ENCODE results near the gene DDI2. TPM values are rescaled to one million over a fixed set of nuclear protein-coding genes. Genes with fewer than 3 reads are reported as not detected.

The DDI2 gene
- 10 to 100 TPM; 27.3 to 39.8 (median 34.0) TPM for total RNA-seq
- 39.4 TPM for total RNA-seq (2013)

- Histone ChIP-seq H3K4me1 (ENCODE audit: control insufficient read depth, insufficient read depth, low read length) (peaks cover 25% of the 10 kb centered on the region), H3K27me3 (ENCODE audit: control insufficient read depth, insufficient read depth, low read length) (no peaks in the 10 kb centered on the region), H3K9me3 (ENCODE audit: control insufficient read depth, insufficient read depth, low read length) (no peaks in the 10 kb centered on the region), H3K4me3 (ENCODE audit: low read length) (peak within 1 kb of the TSS; percentile 98), H3K27ac (ENCODE audit: low read length) (peak within 1 kb of the TSS; percentile 92), H3K36me3 (ENCODE audit: control insufficient read depth, insufficient read depth, low read length) (no peaks in the 10 kb centered on the region)
- H3K27ac Mint-ChIP-seq = peak within 1 kb of the TSS; percentile 88 to 93
- ATAC-seq = peak; percentile 91 to 97 (median 94)
- under 1% methylated on average over 86 of the region's 86 CpGs for WGBS (ENCODE audit: insufficient coverage)
- TF ChIP-seq, protein P1, sequence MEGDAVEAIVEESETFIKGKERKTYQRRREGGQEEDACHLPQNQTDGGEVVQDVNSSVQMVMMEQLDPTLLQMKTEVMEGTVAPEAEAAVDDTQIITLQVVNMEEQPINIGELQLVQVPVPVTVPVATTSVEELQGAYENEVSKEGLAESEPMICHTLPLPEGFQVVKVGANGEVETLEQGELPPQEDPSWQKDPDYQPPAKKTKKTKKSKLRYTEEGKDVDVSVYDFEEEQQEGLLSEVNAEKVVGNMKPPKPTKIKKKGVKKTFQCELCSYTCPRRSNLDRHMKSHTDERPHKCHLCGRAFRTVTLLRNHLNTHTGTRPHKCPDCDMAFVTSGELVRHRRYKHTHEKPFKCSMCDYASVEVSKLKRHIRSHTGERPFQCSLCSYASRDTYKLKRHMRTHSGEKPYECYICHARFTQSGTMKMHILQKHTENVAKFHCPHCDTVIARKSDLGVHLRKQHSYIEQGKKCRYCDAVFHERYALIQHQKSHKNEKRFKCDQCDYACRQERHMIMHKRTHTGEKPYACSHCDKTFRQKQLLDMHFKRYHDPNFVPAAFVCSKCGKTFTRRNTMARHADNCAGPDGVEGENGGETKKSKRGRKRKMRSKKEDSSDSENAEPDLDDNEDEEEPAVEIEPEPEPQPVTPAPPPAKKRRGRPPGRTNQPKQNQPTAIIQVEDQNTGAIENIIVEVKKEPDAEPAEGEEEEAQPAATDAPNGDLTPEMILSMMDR (IDR thresholded peaks at IDR 0.05) = no peak
- DNase-seq = peak; percentile 92 to 95
- H3K4me3 Mint-ChIP-seq = peak within 1 kb of the TSS; percentile 91
- H3K9me3 Mint-ChIP-seq = no peaks in the 10 kb centered on the region
- intact Hi-C loops (cut with micrococcal nuclease) = loop anchor here (1.0 to 10.0 kb wide), 3 partner anchors 14 to 90 kb away; partner anchors contain the start of genes DNAJC16 and PLEKHM2
- H3K4me1 Mint-ChIP-seq = peaks cover 42 to 47% of the 10 kb centered on the region in 2 donors
- H3K27me3 Mint-ChIP-seq (ENCODE audit: low read depth in 2 of 2) = no peaks in the 10 kb centered on the region
- H3K36me3 Mint-ChIP-seq = no peaks in the 10 kb centered on the region
Observed at GRCh38 chr1:15617173-15618076, at the start of gene DDI2. TSS of gene DDI2 (plus strand) at chr1:15617458. CDS start at chr1:15617671, 213 bp downstream.

GRCh38 chr1:15568387-15569073 is 48.7 kb upstream of the DDI2 start:
- Mint-ChIP-seq H3K27ac (no peak overlapping the region), H3K9me3 (no peaks in the 10 kb centered on the region), H3K27me3 (ENCODE audit: low read depth in 2 of 2) (no peaks in the 10 kb centered on the region), H3K4me3 (no peak overlapping the region), H3K4me1 (no peaks in the 10 kb centered on the region), H3K36me3 (peaks cover 8% of the 10 kb centered on the region)
- 95% methylated on average over 18 of the region's 18 CpGs for WGBS (ENCODE audit: insufficient coverage)
- ATAC-seq (no peak), DNase-seq (no peak)
- Histone ChIP-seq H3K9me3 (ENCODE audit: control insufficient read depth, insufficient read depth, low read length) (no peaks in the 10 kb centered on the region), H3K4me1 (ENCODE audit: control insufficient read depth, insufficient read depth, low read length) (no peaks in the 10 kb centered on the region), H3K4me3 (ENCODE audit: low read length) (no peak overlapping the region), H3K36me3 (ENCODE audit: control insufficient read depth, insufficient read depth, low read length) (peaks cover 56% of the 10 kb centered on the region), H3K27me3 (ENCODE audit: control insufficient read depth, insufficient read depth, low read length) (no peaks in the 10 kb centered on the region), H3K27ac (ENCODE audit: low read length) (no peak overlapping the region)
- intact Hi-C loops (cut with micrococcal nuclease) = no loop called here
- TF ChIP-seq, protein P1 (IDR thresholded peaks at IDR 0.05) = no peak

DNA sequence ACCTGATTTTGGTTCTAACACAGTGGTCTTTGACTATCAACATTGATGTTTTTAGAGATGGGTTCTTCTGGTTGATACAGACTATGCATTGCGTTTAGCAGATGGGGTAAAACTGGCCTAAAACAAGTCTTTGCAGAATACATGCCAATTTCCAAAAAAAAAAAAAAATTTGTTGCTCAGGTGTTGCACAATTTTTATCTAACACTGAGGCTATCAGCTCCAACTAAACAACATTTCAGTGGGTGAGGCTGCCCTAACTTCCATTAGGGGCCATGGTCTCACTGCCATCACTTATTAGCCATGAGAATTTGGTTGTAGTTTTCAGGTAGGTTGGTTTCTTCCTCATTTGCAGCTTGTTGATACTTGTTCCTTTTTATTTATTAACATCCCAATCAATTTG is 46.4 kb upstream of the DDI2 start:
- H3K27ac Mint-ChIP-seq = no peak overlapping the region
- H3K36me3 ChIP-seq (ENCODE audit: control insufficient read depth, insufficient read depth, low read length) = peaks cover 41% of the 10 kb centered on the region

More for the DNA sequence above, 46.4 kb upstream of the DDI2 start:
- H3K9me3 Mint-ChIP-seq = no peaks in the 10 kb centered on the region
- peaks cover 8% of the 10 kb centered on the region for H3K36me3 Mint-ChIP-seq
- no peak overlapping the region for H3K27ac ChIP-seq (ENCODE audit: low read length)
- H3K4me1 ChIP-seq (ENCODE audit: control insufficient read depth, insufficient read depth, low read length) = no peaks in the 10 kb centered on the region
- WGBS (ENCODE audit: insufficient coverage) = 100% methylated on average over 1 of the region's 1 CpG
- no peak for DNase-seq
- H3K9me3 ChIP-seq (ENCODE audit: control insufficient read depth, insufficient read depth, low read length) = no peaks in the 10 kb centered on the region
- no peaks in the 10 kb centered on the region for H3K27me3 Mint-ChIP-seq (ENCODE audit: low read depth in 2 of 2)
- H3K4me3 ChIP-seq (ENCODE audit: low read length) = no peak overlapping the region
- H3K27me3 ChIP-seq (ENCODE audit: control insufficient read depth, insufficient read depth, low read length) = no peaks in the 10 kb centered on the region
- no peak for ATAC-seq
- H3K4me1 Mint-ChIP-seq = no peaks in the 10 kb centered on the region
- intact Hi-C loops (cut with micrococcal nuclease) = no loop called here
- TF ChIP-seq, protein P1 (IDR thresholded peaks at IDR 0.05) = no peak
- H3K4me3 Mint-ChIP-seq = no peak overlapping the region
